ENCODE data around the gene PTGER2.

Gene PTGER2

GRCh38 chr14:52351233-52352060 lies 37.3 kb downstream of the PTGER2 start:
- no peak for DNase-seq (ENCODE audit: low spot score)
- TF ChIP-seq CTCF (IDR thresholded peaks at IDR 0.05; ENCODE audit: extremely low read depth, missing control alignments) = no peak

GRCh38 chr14:52352061-52352491 lies 38.0 kb downstream of the PTGER2 start:
- no peak for DNase-seq (ENCODE audit: low spot score)
- no peak for TF ChIP-seq CTCF (IDR thresholded peaks at IDR 0.05; ENCODE audit: extremely low read depth, missing control alignments)

- no peak for DNase-seq (ENCODE audit: low spot score)
- no peak for TF ChIP-seq CTCF (IDR thresholded peaks at IDR 0.05; ENCODE audit: extremely low read depth, missing control alignments)
Observed at GRCh38 chr14:52352569-52352968, 38.5 kb downstream of the PTGER2 start.

- no peak for TF ChIP-seq CTCF (IDR thresholded peaks at IDR 0.05; ENCODE audit: extremely low read depth, missing control alignments)
- DNase-seq (ENCODE audit: low spot score) = no peak
Observed at GRCh38 chr14:52354242-52354641, 40.1 kb downstream of the PTGER2 start.

GRCh38 chr14:52355016-52355431 lies 40.9 kb downstream of the PTGER2 start:
- DNase-seq (ENCODE audit: low spot score) = no peak
- no peak for TF ChIP-seq CTCF (IDR thresholded peaks at IDR 0.05; ENCODE audit: extremely low read depth, missing control alignments)

- DNase-seq (ENCODE audit: low spot score) = no peak
Observed at GRCh38 chr14:52355526-52355925, 41.4 kb downstream of the PTGER2 start.

More at GRCh38 chr14:52355526-52355925, 41.4 kb downstream of the PTGER2 start:
- TF ChIP-seq CTCF (IDR thresholded peaks at IDR 0.05; ENCODE audit: extremely low read depth, missing control alignments) = no peak
